CD4-positive, alpha-beta T cell treated with Interleukin-6 at 100 ng/mL for 8 hours (primary cell): ENCODE results near the gene CTNNA3.

Experiments
- DNase-seq: peaks from one replicate; pipeline ENCODE4 v3.0.0-alpha.2; 2020; ENCODE audit warnings: mixed read lengths, low spot score

Gene CTNNA3

DNA sequence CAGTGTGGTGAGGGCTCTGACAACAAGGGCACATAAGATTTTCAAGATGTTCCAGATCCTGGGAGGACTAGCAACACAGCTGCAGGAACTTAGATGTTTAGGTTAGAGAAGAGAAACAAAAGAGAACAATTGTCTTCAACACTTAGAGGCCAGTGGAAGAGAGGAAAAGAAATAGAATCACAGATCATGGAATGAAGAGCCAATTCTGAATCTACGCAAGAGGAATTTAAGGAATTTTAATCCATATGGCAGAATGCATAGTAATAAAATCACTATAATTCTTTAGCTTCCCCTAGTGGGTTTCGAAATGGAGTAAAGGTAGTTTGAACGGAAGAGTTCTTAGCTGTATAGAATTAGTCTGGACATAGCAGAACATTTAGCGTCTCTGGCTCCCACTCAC lies 884.8 kb downstream of the CTNNA3 start:
- no peak for DNase-seq

DNA sequence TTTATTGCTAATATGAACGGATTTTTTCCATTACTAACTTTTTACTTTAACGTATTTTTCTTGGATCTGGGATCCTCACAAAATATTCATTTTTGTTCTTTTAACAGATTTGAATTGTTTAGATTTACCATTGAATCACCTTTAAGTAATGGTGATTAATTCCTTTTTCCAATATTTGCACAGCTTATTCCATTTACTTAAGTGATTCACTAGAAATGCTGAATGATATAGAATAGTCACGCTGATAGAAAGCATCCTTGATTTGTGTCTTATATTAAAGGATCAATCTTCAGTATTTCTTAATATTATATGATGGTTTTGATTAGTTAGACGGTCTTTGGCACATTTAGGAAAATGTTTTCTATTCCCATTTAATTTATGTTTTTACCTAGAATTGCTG lies 886.6 kb downstream of the CTNNA3 start:
- no peak for DNase-seq

DNA sequence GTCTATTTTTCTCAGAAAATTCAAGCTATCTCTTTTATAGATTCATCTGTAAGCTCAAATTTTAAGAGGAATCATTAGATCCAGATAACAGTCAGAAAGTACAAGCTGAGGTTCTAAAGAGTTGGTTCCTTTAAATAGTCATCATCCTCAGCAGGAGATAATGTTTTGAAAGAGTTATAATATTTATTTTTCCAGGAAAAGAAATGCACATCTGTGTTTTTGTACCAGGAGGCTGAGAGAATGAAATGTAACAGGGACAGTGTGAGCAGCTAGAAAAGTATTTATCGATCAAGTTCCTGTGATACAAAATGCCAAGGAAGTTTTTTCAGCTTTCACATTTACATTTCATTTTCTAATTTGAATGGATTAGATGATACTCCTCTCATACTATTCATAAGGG lies 890.4 kb downstream of the CTNNA3 start:
- no peak for DNase-seq

DNA sequence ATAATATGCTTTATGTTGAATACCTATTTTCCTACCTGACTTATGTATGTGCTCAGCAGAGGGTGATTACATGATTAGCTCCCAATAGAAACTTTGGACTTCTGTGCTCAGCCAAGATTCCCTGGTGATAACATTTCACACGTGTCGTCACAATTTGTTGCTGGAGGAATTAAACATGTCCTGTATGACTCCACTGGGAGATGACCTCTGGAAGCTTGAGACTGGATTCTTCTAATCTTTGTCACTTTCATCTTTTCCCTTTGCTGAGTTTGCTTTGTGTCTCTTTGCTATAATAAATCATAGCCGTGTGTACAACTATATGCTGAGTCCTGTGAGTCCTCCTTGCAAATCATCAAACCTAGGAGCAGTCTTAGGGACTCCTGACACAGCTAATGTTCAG lies 891.0 kb downstream of the CTNNA3 start:
- no peak for DNase-seq

DNA sequence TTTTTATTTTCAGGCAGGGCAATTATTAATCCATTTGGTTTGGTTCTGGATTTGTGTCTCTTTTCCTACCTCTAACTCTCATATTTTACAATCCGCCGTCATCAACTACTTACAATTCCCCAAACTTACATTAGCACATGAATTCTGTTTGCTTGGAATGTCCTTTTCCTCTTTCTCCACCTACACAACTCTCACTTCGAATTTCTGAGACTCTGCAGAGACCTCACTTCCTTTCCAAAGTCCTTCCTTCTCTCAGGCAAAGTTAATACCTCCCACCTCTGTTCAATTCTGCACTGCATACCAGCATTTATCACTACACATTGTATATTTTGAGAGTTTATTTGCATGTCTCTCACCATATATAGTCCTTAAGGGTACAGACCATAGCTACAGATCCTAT lies 892.8 kb downstream of the CTNNA3 start:
- no peak for DNase-seq

DNA sequence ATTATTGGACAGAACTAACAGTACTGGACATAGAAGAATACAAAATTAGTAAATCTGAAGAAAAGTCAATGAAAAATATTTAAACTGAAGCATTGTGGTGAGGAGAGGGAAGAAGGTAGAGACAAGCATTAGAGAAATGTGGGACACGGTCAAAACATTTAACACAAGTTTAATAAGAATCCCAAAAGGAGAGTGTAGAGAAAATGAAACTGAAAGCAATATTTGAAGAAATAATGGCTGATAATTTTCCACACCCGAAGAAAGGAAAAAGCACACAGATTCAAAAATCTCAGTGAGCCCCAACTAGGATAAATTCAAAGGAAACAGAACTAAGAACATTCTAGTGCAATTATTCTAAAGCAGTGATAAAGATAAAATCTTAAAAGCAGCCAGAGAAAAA lies 896.5 kb downstream of the CTNNA3 start:
- no peak for DNase-seq

DNA sequence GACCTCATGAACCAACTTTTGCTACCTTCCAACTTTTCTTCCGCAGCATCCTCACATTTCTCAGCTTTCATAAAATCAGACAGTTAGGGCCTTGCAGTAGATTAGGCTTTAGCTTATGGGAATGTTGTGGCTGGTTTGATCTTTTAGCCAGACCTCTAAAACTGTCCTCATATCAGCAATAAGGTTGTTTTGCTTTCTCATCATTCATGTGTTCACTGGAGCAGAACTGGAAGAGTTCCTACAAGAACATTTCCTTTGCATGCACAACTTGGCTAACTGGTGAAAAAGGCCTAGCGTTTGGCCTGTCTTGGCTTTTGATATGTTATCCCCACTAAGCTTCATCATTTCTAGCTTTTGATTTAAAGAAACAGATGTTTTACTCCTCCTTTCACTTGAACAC lies 900.1 kb downstream of the CTNNA3 start:
- DNase-seq = no peak

DNA sequence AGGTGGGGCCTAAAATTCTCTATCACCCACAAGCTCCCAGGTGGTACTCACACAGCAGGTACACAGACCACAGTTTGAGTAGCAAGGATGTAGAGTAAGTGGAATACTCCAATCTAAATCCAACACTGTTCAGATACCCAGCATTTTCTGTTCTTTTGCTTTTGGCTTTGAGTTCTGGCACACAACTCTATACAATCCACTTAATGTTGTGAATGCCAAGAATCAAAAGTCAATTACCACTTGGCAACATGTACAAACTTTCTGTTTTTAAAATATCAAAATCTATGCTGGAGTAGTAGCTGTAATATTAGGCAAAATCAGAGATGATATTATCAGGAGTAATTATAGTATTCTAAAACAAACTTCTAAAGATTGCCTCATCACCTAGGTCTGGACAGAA lies 903.6 kb downstream of the CTNNA3 start:
- DNase-seq = no peak

DNA sequence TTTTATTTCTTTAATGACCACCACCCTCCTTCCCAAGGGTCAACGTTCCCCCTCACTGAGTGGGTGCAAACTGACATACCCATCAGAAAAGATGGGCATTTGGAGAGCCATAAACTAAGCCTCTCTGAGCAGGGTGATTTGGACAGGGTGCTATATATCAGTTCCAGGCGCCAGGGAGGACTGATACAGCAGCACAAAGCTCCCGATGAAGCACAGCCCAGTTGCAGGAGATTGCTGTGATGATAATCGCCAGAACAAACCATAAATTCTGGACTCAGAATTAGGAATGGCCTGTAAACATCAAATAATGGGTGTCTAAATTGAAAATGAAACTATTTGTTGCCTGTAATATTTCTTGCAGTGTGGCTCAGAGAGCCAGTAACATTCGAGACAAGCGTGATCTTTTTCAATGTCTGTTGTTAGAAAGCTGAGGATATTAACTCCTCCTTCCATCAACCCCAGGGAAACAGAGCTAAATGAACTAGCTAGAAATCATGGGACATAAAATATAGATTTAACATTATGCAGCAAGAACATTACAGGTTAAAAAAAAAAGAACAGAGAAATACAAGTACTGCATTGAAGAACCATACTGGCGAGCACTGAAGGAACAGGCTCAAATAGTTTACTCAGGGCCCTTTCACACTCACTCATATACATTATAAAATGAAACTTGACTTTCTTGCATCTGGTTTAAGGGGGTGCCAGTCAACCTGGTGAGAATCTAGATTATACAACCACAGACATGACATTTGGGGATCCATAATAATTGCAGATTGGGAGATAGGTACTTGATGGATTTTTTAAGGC lies 907.6 kb downstream of the CTNNA3 start:
- no peak for DNase-seq

DNA sequence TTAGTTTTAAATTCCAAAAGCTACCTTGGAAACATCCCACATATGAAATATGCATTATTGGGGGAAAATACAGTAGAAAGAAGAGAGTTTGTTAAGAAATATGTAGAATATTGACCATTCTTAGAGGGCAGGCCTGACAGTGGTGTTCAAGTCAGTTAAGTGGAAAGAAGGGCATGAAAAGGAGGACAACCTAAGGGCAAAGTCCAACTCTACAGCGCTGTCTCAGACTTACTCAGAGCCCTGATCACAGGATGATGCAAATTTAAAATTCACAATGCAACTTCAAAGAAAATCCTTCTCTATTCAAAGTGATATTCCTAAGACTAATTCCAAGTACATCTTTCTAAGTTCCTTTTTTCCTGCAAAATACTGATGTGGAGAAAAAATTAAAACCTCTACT lies 909.3 kb downstream of the CTNNA3 start:
- no peak for DNase-seq

DNA sequence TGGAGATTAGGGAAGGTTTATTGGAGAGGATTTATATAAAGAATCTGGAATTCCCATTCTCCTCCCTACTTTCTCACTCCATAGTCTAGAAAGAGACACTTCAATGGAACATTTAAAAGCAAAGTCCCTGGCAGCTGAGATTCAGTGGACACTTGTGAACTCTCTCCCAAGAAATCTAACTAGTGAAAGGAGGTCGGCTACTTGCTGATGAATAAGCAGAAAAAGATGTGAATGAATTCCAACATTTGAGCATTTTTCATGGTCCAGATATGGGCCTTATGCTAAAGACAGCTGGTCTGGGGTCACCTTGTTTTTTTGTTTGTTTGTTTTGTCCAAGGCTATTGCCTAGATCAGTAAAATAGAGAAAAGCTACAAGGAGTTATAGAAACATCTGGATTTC lies 911.2 kb downstream of the CTNNA3 start:
- no peak for DNase-seq

DNA sequence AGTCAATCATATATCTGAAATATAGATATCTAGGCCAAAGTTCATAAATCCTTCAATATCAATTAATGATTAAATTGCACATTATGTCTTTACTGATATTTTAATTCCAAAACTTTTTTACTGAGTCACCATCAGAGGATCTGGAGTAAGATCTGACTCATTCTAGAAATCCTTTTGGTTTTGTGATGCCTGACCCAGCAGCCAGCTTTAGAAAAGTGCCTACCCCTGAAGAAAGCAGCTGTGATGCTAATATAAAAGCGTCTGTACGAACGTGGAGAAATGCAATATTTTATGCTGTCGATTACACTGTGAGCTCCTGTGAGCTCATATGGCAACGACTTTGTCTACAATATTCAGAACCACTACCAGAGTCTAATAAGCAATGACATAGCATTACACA lies 912.7 kb downstream of the CTNNA3 start:
- no peak for DNase-seq

DNA sequence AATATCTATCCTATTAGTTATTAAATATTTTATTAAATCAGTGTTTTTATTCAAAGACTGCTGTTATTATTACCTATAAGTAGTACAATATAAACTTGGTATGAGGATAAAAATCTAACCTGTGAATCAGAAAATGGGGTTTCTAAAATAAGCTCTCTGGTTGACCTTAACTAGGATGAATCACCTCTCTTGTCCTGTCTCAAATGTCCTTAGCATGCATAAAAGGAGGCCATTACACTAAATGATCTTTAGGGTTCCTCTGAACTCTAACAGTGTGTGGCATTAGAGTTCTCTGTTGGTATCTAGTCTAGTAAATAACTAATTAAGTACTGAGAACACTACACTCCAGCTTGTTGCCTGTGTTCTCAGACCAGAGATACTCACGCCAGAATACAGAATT lies 913.2 kb downstream of the CTNNA3 start:
- DNase-seq = no peak

DNA sequence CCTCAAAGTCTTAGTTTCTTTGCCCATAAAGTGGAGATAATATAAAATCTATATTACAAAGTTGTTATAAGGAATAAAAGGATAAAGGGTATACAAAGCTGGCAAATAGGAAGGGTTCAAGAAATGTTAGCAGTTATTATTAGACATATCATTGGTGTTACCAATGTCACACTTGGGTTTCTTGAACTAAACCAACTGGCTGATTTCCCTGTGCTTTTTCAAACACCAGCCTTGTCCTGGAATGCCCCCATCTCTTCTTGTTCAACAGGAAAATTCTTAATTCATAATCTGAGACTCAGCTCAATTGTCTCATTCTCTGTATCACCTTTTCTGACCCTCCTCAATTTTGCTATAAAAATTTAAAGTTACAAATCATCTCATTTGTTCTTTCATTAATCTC lies 913.9 kb downstream of the CTNNA3 start:
- no peak for DNase-seq

DNA sequence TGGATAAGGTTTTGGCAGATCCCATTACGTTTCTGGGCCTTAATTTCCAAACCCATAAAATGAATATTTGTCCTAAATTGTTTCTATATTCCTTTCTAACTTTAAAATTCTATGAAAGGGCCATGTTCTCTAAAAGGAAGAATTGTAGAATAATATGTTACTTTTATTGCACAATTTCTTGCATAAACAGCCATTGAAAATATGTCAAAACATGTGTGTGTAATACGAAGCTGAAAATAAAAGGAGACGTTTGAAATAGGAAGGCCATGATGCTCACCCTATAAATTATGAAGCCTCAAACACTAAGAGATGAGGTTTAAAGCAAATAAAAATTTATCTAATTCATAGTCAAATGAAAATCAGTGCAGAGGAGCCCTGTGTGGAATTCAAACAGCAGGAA lies 915.2 kb downstream of the CTNNA3 start:
- no peak for DNase-seq

DNA sequence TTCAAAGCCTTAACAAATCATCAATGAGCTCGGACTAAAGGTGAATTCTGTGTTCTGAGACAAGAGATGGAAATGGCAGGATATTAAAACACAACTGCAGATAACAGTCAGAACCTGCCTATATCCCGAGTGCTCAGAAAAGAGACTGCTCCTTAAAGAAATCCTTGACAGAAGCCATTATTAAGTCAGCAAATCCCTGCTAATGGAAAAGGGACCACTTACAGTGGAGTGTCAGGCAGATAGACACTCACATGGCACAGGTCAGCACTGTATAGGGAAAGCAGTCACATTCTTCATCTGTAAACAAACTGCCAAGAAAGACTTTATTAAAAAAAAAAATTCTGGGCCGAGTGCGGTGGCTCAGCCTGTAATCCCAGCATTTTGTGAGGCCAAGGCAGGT lies 917.6 kb downstream of the CTNNA3 start:
- no peak for DNase-seq

DNA sequence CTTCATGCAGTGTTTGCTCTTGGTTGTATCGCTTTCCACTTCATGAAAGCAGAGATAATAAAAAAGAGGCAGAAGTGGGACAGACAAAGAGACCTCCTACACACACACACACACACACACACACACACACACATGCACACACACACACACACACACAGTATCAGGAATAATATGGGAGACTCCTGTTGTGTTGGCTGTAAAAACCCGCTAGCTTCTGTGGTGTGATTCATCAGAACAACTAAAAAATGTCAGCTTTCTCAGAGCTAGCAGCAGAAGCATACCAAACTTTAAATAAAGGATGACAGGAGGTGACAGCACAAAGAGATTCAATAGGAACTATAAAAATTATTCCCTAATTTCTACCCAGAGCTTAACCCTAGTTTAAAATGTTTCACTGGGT lies 918.3 kb downstream of the CTNNA3 start:
- DNase-seq = no peak

DNA sequence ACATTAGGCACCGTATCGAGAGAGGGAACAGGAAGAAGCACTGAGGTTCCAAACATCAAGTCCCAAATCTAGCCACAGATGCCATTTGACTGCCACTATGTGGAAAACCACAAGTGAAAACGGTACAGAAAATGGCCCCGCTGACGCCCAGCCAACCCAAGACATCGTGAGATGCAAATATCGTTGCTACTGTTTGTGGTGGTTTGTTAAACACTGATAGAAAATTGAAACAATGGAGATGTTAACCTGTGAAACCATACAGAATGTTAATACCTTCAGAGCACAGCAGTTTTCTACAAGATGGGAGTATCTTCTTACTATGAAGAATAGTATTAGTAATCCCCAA lies 922.5 kb downstream of the CTNNA3 start:
- no peak for DNase-seq

DNA sequence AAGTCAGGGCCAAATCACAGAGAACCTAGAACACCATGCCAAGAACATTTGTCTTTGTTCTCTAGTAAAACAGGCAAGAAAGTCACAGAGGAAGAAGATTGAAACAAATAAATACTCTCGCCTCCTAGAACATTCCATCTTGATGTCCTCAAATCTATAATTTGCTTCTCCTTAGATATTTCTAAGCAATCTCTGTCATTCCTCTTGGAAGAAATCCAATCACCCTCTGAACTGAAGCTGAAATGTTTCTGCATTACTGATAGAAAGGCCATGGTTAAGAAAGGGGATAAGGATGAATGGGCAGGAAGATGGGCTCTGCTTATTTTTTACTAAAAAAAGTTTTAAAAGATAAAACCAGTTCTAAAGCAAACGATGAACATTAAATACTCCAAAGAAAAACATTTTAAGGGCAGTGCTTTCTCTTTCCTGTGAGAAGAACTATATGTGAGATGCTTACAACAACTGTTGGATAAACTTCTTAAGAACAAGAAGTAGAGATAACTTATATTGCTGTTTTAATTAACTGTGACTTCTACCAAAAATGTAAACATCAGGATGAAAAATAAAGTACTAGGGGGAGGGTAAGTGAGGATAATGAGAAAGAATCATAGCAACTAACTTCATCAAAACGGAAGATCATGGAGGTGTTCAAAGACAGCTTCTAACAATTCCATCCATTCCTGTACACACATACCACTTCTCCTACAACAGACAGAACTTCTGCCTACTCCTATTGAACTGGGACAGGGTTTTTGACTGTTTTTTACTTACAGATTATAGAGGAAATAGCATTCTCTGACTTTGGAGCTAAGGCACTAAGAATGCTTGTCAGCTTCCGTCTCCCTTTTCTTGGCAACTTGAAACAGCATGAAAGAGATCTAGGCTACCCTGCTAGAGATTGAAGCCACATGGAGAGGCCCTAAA lies 923.2 kb downstream of the CTNNA3 start:
- no peak for DNase-seq

DNA sequence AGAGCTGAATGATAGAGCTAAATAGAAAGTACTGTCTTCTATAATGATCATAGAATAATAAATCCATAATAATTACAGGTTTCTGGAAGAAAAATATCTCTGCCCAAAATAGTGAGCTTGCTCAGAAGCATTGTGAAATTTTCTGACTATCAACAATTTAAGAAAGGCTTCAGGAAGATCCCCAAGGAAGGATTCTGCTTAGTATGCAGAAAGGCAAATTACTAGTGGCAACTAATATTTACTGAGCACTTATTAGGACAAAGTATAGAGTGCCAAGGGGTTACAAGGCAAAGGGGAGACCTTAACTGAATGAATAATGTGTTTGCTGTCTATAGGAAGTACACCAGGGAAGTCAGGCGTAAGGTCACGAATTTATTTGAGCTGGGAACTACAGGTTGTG lies 928.3 kb downstream of the CTNNA3 start:
- DNase-seq = no peak

DNA sequence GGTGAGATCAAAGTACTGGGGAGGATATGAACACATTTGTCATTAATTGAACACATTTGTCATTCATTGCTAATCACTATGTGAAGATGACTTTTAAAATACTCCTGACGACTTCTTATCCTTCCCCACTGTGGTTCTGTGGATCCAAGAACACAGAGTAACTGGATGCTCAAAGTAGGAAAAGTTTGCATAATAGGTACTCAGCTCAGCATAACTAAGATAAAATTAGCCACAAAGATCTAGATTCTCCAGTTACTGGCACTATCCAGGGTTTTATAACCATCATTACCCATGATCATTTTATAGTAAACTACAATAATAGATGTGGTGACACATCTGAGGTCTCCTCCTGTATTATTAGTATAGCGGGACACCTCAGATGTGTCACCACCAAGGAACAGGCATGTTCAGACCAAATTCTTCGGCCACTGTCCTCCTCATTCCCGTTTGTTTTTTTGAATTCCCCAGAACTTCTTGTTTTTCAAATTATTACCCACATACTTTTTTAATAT lies 933.7 kb downstream of the CTNNA3 start:
- DNase-seq = no peak

DNA sequence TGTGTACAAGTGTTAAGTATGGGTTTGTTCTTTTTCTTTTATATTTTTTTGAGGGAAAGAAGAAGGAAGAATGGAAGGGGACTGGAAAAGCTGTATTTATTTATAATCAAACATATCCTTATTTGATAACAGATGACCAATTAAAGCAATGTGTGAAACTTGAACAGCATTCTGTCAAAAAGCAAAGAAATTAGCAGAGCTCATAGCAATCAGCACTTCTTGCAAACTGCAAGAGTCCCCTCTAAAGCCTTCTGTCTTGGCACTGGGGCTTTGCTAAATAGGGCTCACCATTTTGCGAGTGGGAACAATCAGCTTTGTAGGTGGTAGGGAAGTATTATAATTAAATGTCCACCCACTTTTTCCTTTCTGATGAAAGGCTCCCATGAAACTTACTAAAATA lies 935.1 kb downstream of the CTNNA3 start:
- no peak for DNase-seq

DNA sequence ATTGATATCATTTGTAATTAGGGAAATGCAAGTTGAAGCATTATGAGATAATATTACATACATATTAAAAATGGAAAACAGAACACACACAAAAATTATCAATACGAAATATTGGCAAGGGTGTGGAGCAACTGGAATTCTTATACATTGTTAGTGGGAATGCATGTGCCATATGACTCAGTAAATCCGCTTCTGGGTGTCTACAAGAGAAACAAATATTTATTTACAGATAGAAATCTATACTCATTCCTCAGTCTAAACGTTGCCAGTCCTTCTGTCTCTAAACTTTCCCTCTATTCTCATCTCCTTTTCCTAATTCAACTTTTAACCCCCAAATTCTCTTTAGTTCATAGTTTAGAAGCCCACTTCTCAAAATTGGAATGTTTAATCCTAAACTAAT lies 940.5 kb downstream of the CTNNA3 start:
- no peak for DNase-seq
